Stomach (tissue), 9 donors: Measurements from ENCODE around the gene CPVL. TPM values are rescaled to one million over a fixed set of nuclear protein-coding genes. Genes with fewer than 3 reads are reported as not detected.

ENCODE experiments used
- DNase-seq, 2 donors: peaks; one replicate each; pipeline versions ENCODE4 v3.0.0 to v3.0.0-alpha.2; 2013 to 2019
- H3K27ac ChIP-seq, 5 donors: fragments of 200-600 bp in 4 of 5; sonication (generic) in 4 of 5; one replicate each; pipeline ENCODE4 v1.5.1; 2013 to 2019; ENCODE audit warnings: mild to moderate bottlenecking in 1 of 5, moderate library complexity in 1 of 5
- H3K27me3 ChIP-seq, 3 donors: fragments of 200-600 bp; sonication (generic); one replicate each; pipeline ENCODE4 v1.5.1; 2017 to 2019; ENCODE audit warnings: mixed run types in 1 of 3
- H3K36me3 ChIP-seq, 4 donors: fragments of 200-600 bp; sonication (generic); 1 replicate in 3 of 4; 2 replicates in 1 of 4; pipeline ENCODE4 v1.5.1; 2016 to 2019
- H3K4me1 ChIP-seq, 4 donors: fragments of 200-600 bp; sonication (generic); one replicate each; pipeline ENCODE4 v1.5.1; 2016 to 2019
- H3K4me3 ChIP-seq, 4 donors: fragments of 200-600 bp; sonication (generic) in 3 of 4; one replicate each; pipeline ENCODE4 v1.5.1; 2016 to 2019; ENCODE audit warnings: mild to moderate bottlenecking in 1 of 4
- H3K9me3 ChIP-seq, 4 donors: fragments of 200-600 bp; sonication (generic); one replicate each; pipeline ENCODE4 v1.5.1; 2016 to 2019
- EP300 ChIP-seq: sonication (generic); formaldehyde crosslinking; IDR thresholded peaks from one replicate; pipeline ENCODE4 v1.6.1; 2017; ENCODE audit warnings: antibody characterized with exemption
- POLR2A ChIP-seq, 4 donors: fragments of 450-650 bp; IDR thresholded peaks; one replicate each; pipeline ENCODE4 v1.6.1; 2016; ENCODE audit warnings: antibody characterized with exemption in 4 of 4, control low read depth in 2 of 4, mild to moderate bottlenecking in 1 of 4, moderate library complexity in 1 of 4
- POLR2AphosphoS5 ChIP-seq, 3 donors: sonication (generic); formaldehyde crosslinking; IDR thresholded peaks; one replicate each; pipeline ENCODE4 v1.6.1; 2016; ENCODE audit warnings: antibody characterized with exemption in 3 of 3
- WGBS, 5 donors: extraction: QIAGEN DNeasy Blood & Tissue Kit in 3 of 5; methylation state at CpG; one replicate each; pipeline versions ENCODE4 v1.1.5 to v1.1.7; 2013 to 2018; 5-methylcytosine and 5-hydroxymethylcytosine counted together
- intact Hi-C: fragments of 100-400 bp; cut with DNase I; formaldehyde crosslinking; loops from one replicate; pipeline ENCODE4 v1.15.1; 2023; ENCODE audit warnings: low total_unique reads
- polyA plus RNA-seq, 3 donors: library from polyadenylated mRNA; stranded (reverse); fragments of 200-250 nt; gene quantifications; one replicate each; pipeline ENCODE4 v1.2.3, GENCODE V29; 2013
- total RNA-seq, 5 donors: library from RNA; depleted of rRNA; stranded (reverse); fragments of >200 nt; gene quantifications; one replicate each; pipeline versions ENCODE4 v1.1.0 to v1.2.3, GENCODE V29; 2014 to 2016
- TF ChIP-seq, protein P1 (sequence below), 7 experiments: fragments of 450-650 bp in 4 of 7; fragments of 200-600 bp in 3 of 7; sonication (generic) in 3 of 7; IDR thresholded peaks; one replicate each; pipeline ENCODE4 v1.5.1; 2016 to 2019; ENCODE audit warnings: antibody characterized with exemption in 7 of 7, control low read depth in 2 of 7, mild to moderate bottlenecking in 1 of 7
- donor health status: healthy with polysubstance abuse.
- donor health status: Bipolar disorder and iron deficiency.
- donor health status: healthy.

CPVL gene
- total and polyA plus RNA-seq, 8 donors = 4.1 to 24.3 (median 17.5) TPM; not detected in 3

DNA sequence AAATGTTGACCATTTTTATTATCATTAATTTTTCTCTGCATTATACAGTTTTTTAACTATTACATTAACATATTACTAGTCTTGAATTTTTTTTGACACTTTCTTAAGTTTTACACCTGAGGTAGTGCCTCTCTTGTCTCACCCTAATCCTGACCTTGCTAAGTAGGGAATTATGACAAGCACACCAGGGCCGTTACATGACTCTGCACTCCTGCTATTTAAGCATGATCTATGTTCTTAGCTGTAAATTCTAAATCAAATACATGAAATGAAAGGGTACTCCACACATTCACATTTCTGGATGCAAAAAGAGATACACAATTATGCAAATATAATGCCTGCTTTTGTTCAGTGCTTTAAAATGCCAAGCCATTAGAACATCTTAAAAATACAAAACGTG, 23.6 kb downstream of the CPVL start:
- Histone ChIP-seq H3K4me3 (no peak overlapping the region), H3K9me3 (no peaks in the 10 kb centered on the region), H3K36me3 (no peaks in the 10 kb centered on the region), H3K4me1 (no peaks in the 10 kb centered on the region), H3K27ac (no peak overlapping the region), H3K27me3 (no peaks in the 10 kb centered on the region)
- intact Hi-C loops = no loop called here
- TF ChIP-seq EP300 (no peak), POLR2A (IDR thresholded peaks at IDR 0.05) (no peak), POLR2AphosphoS5 (IDR thresholded peaks at IDR 0.05) (no peak)
- TF ChIP-seq, protein P1, sequence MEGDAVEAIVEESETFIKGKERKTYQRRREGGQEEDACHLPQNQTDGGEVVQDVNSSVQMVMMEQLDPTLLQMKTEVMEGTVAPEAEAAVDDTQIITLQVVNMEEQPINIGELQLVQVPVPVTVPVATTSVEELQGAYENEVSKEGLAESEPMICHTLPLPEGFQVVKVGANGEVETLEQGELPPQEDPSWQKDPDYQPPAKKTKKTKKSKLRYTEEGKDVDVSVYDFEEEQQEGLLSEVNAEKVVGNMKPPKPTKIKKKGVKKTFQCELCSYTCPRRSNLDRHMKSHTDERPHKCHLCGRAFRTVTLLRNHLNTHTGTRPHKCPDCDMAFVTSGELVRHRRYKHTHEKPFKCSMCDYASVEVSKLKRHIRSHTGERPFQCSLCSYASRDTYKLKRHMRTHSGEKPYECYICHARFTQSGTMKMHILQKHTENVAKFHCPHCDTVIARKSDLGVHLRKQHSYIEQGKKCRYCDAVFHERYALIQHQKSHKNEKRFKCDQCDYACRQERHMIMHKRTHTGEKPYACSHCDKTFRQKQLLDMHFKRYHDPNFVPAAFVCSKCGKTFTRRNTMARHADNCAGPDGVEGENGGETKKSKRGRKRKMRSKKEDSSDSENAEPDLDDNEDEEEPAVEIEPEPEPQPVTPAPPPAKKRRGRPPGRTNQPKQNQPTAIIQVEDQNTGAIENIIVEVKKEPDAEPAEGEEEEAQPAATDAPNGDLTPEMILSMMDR (IDR thresholded peaks at IDR 0.05) = no peak
- no peak for DNase-seq
- WGBS, 5 donors = 86 to 97% (median 92%) methylated on average over 2 of the region's 2 CpGs

DNA sequence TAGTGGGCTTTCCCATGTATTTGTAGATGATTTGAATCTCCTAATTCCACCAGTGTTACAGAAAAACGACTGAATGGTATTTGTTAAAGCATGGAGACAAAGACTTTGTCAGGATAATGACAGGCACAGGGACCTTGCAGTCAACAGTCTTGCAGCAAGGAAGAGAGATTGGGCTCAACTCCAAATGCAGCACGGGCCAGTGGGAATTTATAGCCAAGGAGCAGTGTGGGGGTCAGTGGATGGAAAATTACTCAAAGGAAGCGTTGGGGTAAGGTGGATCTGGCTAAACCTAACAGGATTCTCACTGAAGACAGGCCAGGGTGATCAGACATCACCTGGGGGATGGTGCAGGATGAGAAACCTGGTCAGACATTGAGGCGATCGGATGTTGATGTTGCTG, 24.3 kb downstream of the CPVL start:
- DNase-seq = no peak
- peaks cover 0 to 5% (median 0%) of the 10 kb centered on the region in 4 donors for H3K4me1 ChIP-seq
- TF ChIP-seq EP300 (no peak), POLR2A (IDR thresholded peaks at IDR 0.05) (no peak), POLR2AphosphoS5 (IDR thresholded peaks at IDR 0.05) (no peak)
- TF ChIP-seq, protein P1 (IDR thresholded peaks at IDR 0.05) = no peak
- H3K27ac ChIP-seq = no peak overlapping the region
- intact Hi-C loops = no loop called here
- H3K4me3 ChIP-seq = no peak overlapping the region
- no peaks in the 10 kb centered on the region for H3K9me3 ChIP-seq
- H3K27me3 ChIP-seq = no peaks in the 10 kb centered on the region
- no peaks in the 10 kb centered on the region for H3K36me3 ChIP-seq
- 64 to 75% (median 73%) methylated on average over 5 of the region's 5 CpGs for WGBS, 5 donors

DNA sequence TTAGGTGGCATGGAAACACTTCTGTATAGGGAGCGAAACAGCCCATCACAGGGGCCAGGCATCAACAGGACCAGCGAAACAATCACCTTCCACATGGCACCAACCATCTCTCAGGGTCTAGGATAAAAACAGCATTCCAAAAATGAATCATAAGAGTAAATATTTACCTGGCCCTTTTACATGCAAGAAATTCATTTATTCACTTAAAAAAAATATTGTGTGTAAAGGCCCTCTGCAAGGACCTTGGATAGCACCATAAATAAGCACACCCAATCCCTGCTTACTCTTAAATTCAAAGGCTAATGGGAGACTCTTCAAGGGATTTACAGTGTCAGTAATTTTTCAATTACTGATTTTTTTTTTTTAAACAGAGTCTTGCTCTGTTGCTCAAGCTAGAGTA, 25.4 kb downstream of the CPVL start:
- 71 to 97% (median 92%) methylated on average over 2 of the region's 2 CpGs for WGBS, 5 donors
- no peak for DNase-seq
- Histone ChIP-seq H3K27ac (no peak overlapping the region), H3K9me3 (no peaks in the 10 kb centered on the region), H3K36me3 (no peaks in the 10 kb centered on the region), H3K4me1 (peaks cover 3 to 11% (median 9%) of the 10 kb centered on the region in 4 donors), H3K4me3 (no peak overlapping the region), H3K27me3 (no peaks in the 10 kb centered on the region)
- intact Hi-C loops = no loop called here
- TF ChIP-seq, protein P1 (IDR thresholded peaks at IDR 0.05) = no peak
- TF ChIP-seq POLR2AphosphoS5 (IDR thresholded peaks at IDR 0.05) = no peak
- no peak for TF ChIP-seq EP300
- TF ChIP-seq POLR2A (IDR thresholded peaks at IDR 0.05) = no peak

DNA sequence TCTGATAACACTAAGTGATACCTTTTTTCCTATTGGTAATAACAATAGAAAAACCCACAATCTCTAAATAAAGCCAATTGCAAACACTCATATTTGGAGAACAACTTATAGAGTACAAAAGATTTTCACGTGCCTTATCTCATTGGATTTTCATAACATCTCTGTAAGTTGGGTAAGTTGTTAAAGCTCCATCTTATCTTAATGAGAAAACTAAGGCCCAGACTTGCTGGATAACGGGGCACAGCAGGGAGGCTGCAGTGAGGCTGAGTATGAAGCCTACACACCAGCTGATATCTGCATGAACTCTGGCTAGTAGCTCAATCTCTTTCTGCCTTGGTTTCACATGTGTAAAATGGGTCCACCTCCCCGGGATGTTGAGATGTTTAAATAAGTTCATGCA, 26.8 kb downstream of the CPVL start:
- TF ChIP-seq POLR2AphosphoS5 (IDR thresholded peaks at IDR 0.05) (no peak), EP300 (no peak), POLR2A (IDR thresholded peaks at IDR 0.05) (no peak)
- TF ChIP-seq, protein P1 (IDR thresholded peaks at IDR 0.05) = no peak
- no peak for DNase-seq
- no peaks in the 10 kb centered on the region for H3K9me3 ChIP-seq
- H3K27ac ChIP-seq = no peak overlapping the region
- H3K27me3 ChIP-seq = peaks cover 0 to 4% (median 0%) of the 10 kb centered on the region in 3 donors
- WGBS, 5 donors = 44 to 61% (median 55%) methylated on average over 3 of the region's 3 CpGs
- no peaks in the 10 kb centered on the region for H3K36me3 ChIP-seq
- H3K4me3 ChIP-seq = no peak overlapping the region
- intact Hi-C loops = no loop called here
- peaks cover 3 to 22% (median 13%) of the 10 kb centered on the region in 4 donors for H3K4me1 ChIP-seq
